CD1c-positive myeloid dendritic cell (primary cell): ENCODE measurements around the gene GPC6.

ENCODE experiments used
- DNase-seq: peaks from one replicate; pipeline ENCODE4 v3.0.0-alpha.2; 2016; ENCODE audit errors: extremely low spot score

The GPC6 gene

DNA sequence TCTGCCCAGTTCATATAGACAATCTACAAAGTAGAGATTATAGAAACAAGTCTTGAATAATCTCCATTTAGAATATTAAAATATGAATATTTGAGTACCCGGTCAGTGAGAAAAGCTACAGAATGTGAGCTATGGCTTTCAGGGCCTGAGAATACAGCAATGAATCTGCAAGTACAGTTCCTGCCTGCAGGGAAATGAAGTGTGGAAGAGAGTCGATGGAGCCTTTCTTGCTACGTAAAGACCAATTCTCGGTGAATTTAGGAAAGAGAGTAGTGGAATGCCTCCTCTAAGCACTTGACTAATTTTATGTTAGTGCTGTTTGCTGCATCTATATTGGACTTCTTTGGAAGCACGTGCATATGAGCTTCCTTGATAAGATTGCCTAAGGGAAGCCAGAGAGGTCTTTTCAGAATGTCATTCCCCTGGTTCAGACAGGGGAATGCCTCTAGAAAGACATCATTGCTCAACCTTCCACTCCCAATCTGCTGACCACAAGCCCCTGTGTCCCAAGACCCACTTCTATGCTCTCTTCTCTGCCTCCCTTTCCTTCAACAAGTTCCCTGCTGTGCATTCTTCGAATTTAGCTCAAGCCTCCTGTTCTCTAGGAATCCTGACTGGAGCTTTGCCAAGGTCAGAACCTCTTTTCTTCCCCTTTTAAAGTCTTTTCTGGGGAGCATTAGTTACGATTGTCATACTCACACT lies 41.9 kb downstream of the GPC6 start:
- no peak for DNase-seq

DNA sequence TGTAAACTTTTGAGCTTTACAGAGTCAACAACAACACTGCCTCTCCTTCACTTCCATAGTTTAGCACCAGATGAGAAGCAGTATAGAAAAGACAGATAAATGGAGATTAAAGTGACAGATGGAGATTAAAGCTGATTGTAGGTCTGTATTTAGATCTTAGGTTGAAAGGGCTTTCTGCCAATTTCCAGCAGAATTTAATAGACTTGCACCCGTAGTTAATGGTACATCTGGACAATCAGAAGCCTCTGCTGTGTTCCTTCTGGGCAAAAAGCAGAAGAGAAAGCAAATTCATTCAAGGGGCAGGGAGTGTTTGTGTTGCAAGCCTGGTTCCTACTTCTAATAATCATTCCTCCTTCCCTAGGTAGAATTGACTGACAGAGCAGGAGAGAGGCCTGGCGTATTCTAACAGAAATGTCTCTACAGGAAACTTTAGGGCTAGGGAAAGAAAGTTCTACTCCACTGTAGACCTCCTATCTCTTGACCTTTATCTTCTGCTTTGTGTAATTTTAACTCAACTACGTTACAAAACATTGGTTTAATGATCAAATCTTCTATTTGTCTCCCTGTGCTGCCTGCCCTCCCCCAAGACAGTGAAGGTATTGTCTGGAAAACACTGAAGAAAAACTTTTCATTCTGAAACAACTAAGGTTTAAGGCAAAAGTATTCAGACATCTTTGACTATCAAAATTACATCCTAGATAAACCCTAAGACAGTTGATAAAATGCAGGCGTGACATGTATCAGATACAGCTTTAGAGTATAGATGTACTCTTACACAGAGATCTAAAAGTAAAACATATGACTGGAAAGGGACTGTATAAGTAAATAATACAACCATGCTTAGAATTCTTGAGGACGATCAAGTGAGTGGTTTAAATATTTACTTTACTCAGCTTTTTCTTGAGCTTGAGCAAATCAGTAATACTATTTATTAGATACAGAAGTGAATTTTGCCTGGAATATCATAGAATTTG lies 44.4 kb downstream of the GPC6 start:
- no peak for DNase-seq

DNA sequence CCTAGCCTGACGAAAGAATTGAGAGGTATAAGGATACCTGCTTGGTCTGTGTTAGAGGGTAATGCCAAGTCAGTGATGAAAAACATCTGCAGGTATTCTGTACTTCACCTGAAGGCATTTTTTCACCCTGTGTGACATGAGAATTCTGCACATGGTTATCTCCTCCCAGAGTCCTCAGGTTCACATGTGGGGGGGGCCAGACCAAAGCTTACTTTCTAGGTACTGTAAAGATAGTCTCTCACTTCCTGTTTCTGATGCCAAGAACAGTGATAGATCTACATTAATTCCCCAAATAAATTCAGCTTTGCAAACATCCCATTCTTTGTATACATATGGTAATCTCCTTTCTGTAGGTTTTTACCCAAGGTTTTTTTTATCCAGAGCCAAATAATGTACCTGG lies 53.4 kb downstream of the GPC6 start:
- no peak for DNase-seq

DNA sequence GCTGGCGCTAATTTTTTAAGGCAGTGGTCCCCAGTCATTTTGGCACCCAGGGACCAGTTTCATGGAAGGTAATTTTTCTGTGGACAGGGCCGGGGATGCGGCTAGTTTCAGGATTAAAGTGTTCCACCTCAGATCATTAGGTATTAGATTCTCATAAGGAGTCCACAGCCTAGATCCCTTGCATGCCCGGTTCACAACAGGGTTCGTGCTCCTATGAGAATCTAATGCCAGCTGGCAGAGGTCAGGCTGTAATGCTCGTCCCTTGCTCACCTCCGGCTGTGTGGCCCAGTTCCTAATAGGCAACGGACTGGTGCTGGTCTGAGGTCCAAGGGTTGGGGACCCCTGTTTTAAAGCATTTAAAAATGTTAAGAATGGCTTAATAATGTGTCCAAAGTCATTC lies 54.1 kb downstream of the GPC6 start:
- no peak for DNase-seq

DNA sequence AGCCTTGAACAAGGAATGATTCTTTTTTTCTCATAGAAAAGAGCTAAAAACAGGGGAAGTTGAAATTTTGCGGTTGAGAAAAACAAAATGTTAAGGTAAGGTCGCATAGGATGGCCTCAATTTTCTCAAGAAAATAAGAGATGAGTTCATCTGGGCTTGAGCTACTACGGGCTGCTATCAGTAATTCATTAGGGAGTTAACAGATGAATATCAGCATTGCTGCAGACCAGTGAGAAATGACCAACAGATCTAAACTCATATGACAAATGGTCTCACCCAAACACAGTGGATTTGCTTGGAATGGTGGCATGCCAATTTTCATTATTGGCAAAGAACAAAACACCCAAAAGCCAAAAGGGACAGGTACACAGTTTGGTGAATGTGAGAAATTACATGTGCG lies 56.6 kb downstream of the GPC6 start:
- DNase-seq: no peak

DNA sequence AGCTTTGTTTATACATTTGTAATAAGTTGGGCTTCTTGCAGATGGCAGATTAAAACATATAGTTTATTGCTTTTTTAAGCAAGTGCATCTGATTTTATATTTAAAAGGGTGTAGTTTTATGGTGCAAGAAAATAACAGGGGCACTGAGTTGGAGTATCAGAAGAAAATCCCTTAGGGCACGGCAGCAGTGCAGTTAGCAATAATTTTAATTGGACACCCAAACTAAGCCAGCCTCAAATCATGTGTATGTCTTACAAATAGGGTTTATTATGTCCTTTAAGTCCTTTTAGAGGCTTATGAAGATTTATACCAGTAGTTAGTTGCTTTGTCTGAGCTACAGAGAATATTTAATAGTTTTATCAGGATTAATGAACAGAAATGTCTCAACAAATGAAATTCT lies 57.5 kb downstream of the GPC6 start:
- DNase-seq: no peak

DNA sequence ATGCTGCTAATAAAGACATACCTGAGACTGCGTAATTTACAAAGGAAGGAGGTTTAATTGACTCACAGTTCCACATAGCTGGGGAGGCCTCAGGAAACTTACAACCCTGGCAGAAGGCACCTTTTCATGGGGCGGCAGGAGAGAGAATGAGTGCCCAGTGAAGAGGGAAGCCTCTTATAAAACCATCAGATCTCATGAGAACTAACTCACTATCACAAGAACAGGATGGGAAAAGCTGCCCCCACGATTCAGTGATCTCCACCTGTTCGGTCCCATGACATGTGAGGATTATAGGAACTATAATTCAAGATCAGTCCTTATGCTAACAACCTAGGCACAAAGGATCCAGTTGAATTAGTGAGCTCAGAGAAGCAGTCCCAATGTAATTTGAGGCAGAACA lies 59.4 kb downstream of the GPC6 start:
- no peak for DNase-seq

DNA sequence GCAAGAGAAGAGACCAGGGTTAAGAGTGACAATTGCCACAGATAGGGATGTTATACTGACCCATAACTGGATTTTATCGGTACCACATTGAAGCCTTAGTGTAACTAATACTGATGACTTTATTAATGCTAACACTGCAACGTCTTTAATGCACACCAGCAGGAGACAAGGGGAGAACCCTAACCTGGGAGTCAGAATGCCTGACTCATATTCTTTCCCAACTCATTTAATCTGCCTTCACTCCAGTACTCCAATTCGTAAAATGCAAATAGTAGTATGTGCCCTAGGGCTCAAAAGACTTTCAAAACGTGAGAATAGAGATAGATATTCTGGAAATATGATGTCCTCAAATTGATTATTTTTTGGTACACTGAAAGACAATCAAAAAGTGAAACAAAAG lies 62.4 kb downstream of the GPC6 start:
- no peak for DNase-seq

DNA sequence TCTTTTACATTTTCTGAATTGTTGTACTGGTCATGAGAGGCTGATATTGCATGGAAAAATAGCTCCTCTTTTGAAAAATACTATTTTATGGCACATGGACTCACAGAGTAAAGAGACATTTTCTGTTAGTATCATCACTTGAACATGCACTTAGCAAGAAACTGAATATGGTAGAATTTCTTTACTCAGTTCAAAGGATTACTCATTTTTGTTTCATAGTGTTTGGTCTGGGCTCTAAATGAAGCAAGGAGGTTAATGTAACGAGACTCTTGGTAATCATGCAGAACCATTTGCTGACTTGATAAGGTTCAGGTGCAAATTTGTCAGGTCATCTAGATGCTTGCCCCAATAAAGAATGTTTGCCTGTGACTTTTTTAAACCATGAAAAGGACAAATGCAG lies 63.2 kb downstream of the GPC6 start:
- DNase-seq: no peak

DNA sequence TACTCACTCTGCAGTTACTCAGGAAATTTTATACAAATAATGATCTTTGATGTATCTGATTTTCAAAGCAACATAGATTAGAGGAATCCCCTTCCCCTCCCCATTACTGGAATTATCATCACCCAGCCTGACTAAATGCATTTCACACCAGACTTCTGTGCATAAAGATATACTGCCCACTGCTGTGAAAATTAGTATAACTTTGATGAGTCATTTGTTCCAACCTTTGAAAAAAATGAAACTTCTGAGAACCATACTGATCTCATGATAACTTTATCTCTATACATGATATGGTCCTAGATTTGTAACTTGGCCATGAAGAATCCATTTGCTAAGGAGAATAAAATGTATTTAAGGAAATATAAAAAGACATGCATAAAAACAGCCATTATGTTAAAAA lies 63.9 kb downstream of the GPC6 start:
- DNase-seq: no peak

DNA sequence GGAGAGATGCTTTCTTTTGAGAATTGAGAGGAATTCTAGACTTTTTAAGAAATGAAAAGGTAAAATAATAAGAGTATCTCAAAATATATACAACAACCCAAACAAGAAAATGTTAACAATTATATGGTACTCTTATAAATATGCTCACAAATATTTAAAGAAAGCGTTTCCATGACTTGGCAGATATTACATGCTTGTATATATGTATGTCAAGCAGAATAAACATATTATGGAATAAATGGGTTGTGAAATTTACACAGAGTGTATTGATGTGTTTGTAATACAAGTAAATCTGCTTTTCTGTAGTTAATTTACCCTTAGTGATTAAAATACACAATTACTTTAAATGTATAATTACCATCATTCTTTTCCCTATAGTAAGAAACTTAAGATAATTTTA lies 65.8 kb downstream of the GPC6 start:
- no peak for DNase-seq

DNA sequence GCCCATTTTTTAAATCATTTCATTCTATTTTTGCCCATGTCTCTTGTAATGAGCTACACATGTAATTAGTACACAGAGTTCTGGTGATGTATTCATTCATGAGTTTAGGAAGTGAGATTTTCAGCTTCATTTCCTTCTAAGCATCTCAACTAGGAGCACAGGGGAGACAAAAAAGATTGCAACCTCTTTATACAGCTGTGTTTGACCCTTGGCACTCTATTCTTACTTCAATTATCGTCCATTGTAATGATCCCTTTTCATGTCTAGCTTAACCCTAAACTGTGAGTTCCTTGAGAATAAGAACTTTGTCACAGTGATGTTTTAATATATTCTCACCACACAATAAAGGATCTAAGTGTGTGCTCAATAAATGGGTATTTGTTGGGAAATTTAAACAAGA lies 67.1 kb downstream of the GPC6 start:
- no peak for DNase-seq

DNA sequence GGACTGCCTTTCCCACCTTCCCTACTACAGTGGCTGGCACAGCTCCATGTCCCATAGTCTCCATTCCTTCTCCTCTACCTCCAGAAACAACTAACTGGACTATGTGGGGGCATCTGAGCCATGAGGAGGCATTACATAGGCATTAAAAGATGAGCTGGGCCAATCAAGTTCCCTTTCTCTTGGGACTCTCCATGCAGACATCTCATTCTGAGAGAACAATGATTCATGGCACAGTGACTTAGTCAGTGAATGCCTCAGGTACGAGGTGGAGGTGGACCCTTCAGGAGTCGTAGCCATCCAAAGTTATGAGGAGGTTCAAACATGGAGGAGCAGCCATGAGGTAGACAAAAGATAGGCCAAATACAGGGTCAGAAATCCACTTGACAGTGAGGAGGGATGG lies 70.0 kb downstream of the GPC6 start:
- no peak for DNase-seq

DNA sequence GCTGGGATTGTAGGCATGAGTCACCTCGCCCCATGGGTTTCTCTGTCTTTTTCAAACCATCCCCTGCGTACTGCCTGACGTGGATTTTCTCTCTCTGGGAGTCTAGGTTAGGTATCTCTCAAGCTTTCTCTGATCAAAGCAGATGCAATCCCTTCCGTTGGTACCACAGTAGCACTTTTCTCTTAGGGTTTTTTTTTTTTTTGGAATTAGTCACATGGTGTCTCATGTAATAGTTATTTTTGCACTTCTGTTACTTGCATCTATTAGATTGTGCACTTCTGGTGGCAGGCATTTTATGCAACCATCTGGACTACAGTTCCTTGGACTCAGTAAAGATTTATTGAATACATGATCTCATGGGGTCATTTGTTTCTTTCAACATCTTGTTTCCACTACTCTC lies 72.1 kb downstream of the GPC6 start:
- DNase-seq: no peak

DNA sequence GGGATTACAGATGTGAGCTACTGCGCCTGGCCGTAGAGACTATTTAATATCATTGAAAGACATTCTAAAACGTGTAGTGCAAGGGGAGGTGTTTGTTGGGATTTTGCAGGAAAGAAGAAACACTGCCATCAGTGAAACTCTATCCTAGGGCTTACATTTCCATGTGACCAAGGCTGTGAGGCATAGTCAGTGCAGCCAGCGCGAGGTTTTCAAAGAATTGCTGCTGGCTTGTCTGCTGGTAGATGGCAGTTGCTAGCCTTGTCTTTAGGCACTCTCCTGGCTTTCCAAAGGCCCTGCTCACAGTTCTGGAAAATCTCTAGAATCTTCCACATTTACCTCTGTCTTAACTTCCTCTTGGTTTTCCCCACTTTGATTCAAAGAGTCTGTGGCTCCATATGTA lies 77.5 kb downstream of the GPC6 start:
- DNase-seq: no peak

DNA sequence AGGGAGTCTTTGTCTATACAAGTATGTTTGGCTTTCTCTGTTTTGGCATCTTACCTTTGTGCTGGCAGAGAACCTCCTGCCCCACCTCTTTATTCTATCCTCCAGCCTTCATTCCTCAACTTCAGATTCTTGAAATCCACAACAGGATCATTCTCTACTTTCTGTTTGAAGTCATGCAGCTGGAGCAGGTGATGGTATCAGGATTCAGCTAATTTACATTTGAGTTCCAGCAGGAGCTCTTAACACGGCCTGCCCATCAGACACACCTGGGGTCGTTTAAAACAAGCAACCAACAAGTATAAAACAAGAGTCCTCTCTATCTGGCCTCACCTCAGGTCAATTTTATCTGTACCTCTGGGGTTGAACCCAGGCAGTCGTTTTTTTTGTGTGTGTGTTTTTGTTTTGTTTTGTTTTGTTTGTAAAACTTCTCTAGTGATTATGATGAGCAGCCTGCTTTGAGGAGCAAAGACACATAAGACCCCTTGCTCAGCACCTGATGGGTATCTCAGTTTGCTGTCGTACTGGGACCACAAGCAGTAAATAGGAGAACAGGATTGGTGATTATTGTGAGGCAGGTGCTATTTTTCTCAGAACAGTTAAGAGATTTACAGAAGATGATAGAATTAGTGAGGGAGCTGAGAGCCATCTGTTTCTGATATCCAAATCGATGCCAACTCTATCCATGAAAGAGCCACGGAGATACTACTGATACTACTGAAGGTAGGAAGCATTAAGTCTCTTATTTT lies 78.4 kb downstream of the GPC6 start:
- DNase-seq: no peak

DNA sequence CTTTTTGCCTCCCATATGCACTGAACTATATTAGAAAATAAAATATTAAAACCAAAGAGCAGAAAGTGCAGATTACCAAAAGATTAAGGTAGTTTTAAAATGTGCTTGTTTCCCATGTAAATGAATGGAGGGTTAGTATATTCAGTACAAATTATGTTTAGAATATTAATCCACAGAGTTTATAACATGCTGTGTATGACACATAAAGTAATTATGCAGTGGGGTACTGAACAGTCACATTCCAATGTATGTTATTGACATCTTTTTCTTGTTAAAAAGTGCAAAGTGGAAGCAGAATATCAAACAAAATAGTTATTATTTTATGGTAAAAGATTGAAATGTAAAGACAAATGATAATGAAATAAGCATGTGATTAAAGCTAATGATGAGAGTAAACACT lies 79.3 kb downstream of the GPC6 start:
- no peak for DNase-seq

DNA sequence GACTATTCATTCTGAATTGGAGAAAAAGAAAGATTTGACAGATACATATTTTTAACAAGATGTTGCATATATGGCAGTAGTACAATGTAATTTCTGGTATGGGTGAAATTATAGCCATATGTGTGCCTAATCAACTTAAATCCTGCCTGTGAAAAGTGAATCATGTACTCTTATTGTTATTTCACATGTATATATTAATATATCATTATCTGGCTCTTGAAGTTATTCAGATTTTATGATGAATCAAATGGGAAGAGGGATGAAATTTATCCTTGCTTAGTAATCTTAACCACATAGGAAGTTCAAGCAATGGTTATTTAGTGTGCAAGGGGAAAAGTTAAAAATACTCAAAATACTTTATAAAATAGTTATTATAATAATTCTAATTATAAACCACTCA lies 80.5 kb downstream of the GPC6 start:
- no peak for DNase-seq

DNA sequence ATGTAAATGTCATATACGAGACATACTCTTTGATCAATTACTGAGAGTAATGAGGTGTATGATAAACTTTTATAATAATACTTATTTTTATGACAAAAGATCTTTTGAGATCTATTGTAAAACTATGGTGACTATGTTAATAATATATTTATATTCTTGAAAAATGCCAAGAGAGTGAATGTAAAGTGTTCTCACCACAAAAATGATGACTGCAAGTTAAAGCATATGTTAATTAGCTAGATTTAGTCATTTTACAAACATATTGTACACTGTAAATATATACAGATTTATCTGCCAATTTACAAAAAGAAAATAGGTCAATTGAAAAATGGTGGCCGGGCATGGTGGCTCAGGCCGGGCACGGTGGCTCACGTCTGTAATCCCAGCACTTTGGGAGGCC lies 81.0 kb downstream of the GPC6 start:
- no peak for DNase-seq

DNA sequence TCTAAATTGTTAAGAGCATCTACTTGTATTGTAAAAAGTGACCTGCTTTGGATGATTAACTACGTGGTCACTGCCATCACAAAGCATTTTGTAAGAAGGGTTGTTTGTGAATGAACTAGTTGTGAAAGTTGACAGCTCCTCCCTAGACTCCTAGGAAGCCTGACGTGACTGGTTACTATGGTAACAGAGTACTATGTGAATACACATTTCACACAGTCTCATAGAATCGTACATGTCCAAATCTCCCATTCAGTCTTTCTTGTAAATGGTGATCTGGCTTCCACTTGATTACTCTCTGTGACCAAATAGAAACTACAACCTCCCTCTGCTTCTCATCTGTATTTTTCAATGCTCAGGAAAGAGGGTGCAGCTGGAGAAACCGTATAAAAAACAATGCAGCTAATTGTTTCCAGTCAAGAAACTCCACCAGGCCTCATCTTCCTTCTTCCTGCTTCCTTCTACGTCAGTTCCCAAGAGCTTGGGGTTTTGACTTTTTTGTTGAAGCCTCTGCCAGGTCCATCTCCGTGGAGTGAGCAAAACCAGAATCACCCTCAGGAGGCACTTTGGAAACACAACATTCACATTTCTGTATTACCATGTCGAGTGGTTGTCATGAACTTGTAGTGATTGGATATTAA lies 83.4 kb downstream of the GPC6 start:
- no peak for DNase-seq

DNA sequence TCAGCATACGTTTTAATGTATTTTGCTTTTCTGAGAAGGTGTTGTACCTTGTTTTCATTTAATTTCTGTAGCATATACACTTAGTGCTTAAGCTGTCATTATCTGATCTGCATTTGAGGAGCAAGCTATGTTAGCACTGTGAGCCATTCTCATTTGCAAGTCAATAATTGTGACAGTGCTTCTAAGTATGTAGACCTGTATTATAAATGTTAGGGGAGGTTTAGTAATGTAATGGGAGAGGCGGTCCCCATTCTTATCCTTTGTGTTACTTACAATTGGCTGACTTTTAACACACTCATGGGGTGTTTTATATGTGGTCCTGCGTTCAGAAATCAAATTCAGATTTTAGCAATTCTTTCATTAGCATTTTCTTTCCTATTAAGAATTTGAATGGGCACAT lies 90.2 kb downstream of the GPC6 start:
- no peak for DNase-seq
